ENCODE measurements around the gene OLFML2A. TPM values are rescaled to one million over a fixed set of nuclear protein-coding genes. Genes with fewer than 3 reads are reported as not detected.
A peak's percentile ranks its signal among the peaks of the same experiment; 100 is the strongest.

The OLFML2A gene
- polyA plus RNA-seq, 1 donor from 2014 or later = 0.15 TPM

DNA sequence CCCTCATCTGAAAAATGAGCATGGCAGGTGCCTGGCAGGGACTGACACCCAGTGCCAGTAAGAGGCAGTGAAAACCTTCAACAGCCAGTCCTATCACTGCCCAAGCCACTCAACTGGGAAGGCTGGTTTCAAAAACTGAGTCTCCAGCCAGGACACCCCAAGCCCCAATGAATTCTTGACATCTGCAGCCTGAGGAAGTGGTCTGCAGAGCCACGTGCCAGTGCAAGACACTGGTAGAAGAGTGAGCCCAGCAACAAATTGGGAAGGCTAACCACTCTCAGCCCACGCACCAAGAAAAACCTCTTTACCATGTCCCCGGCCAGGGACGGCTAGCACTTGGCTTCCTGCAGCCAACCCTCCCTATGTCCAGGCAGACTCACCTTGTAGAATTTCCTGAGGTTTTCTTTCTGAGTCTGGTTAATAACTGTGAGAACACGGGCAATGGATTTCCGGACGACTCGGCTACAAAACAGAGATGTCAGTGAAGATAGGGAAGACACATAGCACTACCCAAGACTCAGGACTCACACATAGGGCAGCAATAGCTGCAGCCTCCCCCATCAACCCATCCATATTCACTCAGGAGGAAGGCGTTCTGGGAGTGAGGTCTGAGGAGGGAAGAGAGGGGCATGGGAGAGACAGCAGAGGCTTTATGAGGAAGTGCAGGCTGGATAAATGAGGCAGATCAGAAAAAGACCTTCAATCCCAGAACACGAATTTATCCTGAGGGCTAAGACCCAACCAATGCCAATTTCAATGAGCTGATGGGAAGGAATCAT is 83.1 kb downstream of the OLFML2A start:
- H3K36me3 ChIP-seq (ENCODE audit: insufficient read depth, low read length) = no peaks in the 10 kb centered on the region
- H4K20me1 ChIP-seq (ENCODE audit: insufficient read depth) = peaks cover 15% of the 10 kb centered on the region
- H3K9ac ChIP-seq (ENCODE audit: low read length) = peak overlapping the region; percentile 75

DNA sequence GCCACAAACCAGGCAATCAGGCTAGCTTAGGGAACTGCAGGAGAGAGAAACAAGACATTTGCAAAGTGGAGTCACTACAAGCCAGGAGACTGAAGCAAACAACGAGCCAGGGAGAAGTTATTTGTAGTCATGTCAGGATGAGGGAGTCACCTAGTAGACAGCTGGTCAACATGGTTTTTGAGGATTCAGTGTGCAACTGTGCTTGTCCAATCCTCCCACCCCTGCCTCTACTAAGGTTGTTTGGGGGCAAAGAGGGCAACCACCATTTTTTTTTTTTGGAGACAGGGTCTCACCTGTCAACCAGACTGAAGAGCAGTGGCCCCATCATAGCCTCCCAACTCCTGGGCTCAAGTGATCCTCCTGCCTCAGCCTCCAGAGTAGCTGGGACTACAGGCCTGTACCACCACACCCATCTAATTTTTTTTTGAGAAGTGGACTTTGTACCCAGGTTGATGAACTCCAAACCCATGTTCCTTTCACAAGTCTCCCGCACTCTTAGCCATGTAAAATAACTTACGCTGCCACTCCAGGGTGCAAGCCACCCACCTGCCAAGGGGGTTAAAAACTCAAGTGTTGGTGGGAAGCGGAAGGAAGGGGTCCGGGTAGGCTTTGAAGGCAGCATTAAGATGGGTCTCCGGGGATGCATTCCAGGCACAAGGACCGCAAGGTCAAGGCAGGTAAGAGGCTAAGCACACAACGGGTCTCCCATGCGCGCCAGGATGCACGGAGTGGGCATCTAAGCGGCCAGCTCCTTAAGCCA is 83.8 kb downstream of the OLFML2A start:
- H3K27me3 ChIP-seq (ENCODE audit: insufficient read depth, low read depth, low read length) = no peaks in the 10 kb centered on the region
- peak overlapping the region; percentile 75 for H3K9ac ChIP-seq (ENCODE audit: low read length)
- H3K79me2 ChIP-seq (replicated peaks; ENCODE audit: insufficient read depth, low read length) = peaks cover 9% of the 10 kb centered on the region
- peak overlapping the region; percentile 79 for H3K4me3 ChIP-seq (ENCODE audit: low read length)
- peaks cover 15% of the 10 kb centered on the region for H4K20me1 ChIP-seq (ENCODE audit: insufficient read depth)
- H3F3A ChIP-seq (ENCODE audit: insufficient read depth, low read length, poor library complexity, severe bottlenecking) = no peaks in the 10 kb centered on the region
- no peaks in the 10 kb centered on the region for H3K9me2 ChIP-seq (ENCODE audit: insufficient read depth, low read length)
- H3K27ac ChIP-seq (ENCODE audit: low read length) = no peak overlapping the region
- H3K36me3 ChIP-seq (ENCODE audit: insufficient read depth, low read length) = no peaks in the 10 kb centered on the region
- no peaks in the 10 kb centered on the region for H3K9me3 ChIP-seq (ENCODE audit: low read length)
- H3K4me2 ChIP-seq (ENCODE audit: low read length) = peak overlapping the region; percentile 80
- H2AFZ ChIP-seq (ENCODE audit: low read depth, low read length) = no peak overlapping the region
- TF ChIP-seq, protein P1, sequence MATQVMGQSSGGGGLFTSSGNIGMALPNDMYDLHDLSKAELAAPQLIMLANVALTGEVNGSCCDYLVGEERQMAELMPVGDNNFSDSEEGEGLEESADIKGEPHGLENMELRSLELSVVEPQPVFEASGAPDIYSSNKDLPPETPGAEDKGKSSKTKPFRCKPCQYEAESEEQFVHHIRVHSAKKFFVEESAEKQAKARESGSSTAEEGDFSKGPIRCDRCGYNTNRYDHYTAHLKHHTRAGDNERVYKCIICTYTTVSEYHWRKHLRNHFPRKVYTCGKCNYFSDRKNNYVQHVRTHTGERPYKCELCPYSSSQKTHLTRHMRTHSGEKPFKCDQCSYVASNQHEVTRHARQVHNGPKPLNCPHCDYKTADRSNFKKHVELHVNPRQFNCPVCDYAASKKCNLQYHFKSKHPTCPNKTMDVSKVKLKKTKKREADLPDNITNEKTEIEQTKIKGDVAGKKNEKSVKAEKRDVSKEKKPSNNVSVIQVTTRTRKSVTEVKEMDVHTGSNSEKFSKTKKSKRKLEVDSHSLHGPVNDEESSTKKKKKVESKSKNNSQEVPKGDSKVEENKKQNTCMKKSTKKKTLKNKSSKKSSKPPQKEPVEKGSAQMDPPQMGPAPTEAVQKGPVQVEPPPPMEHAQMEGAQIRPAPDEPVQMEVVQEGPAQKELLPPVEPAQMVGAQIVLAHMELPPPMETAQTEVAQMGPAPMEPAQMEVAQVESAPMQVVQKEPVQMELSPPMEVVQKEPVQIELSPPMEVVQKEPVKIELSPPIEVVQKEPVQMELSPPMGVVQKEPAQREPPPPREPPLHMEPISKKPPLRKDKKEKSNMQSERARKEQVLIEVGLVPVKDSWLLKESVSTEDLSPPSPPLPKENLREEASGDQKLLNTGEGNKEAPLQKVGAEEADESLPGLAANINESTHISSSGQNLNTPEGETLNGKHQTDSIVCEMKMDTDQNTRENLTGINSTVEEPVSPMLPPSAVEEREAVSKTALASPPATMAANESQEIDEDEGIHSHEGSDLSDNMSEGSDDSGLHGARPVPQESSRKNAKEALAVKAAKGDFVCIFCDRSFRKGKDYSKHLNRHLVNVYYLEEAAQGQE (IDR thresholded peaks at IDR 0.05; ENCODE audit: borderline replicate concordance) = no peak
- TF ChIP-seq SMC3 (conservative IDR thresholded peaks at IDR 0.05; ENCODE audit: poor library complexity) = no peak
- no peak for TF ChIP-seq RAD21 (conservative IDR thresholded peaks at IDR 0.05)
- TF ChIP-seq, protein P2, sequence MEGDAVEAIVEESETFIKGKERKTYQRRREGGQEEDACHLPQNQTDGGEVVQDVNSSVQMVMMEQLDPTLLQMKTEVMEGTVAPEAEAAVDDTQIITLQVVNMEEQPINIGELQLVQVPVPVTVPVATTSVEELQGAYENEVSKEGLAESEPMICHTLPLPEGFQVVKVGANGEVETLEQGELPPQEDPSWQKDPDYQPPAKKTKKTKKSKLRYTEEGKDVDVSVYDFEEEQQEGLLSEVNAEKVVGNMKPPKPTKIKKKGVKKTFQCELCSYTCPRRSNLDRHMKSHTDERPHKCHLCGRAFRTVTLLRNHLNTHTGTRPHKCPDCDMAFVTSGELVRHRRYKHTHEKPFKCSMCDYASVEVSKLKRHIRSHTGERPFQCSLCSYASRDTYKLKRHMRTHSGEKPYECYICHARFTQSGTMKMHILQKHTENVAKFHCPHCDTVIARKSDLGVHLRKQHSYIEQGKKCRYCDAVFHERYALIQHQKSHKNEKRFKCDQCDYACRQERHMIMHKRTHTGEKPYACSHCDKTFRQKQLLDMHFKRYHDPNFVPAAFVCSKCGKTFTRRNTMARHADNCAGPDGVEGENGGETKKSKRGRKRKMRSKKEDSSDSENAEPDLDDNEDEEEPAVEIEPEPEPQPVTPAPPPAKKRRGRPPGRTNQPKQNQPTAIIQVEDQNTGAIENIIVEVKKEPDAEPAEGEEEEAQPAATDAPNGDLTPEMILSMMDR (IDR thresholded peaks at IDR 0.05; ENCODE audit: poor library complexity, severe bottlenecking) = no peak
- no peak for TF ChIP-seq POLR2AphosphoS5 (IDR thresholded peaks at IDR 0.05)
- TF ChIP-seq TAF1 (IDR thresholded peaks at IDR 0.05; ENCODE audit: low read depth) = no peak
- TF ChIP-seq EP300 (conservative IDR thresholded peaks at IDR 0.05; ENCODE audit: poor library complexity, severe bottlenecking) = no peak

More for the DNA sequence above, 83.1 kb downstream of the OLFML2A start:
- H3K4me2 ChIP-seq (ENCODE audit: low read length) = peak overlapping the region; percentile 19
- H2AFZ ChIP-seq (ENCODE audit: low read depth, low read length) = no peak overlapping the region
- H3K27ac ChIP-seq (ENCODE audit: low read length) = no peak overlapping the region
- no peaks in the 10 kb centered on the region for H3K27me3 ChIP-seq (ENCODE audit: insufficient read depth, low read depth, low read length)
- TF ChIP-seq, protein P1 (IDR thresholded peaks at IDR 0.05; ENCODE audit: borderline replicate concordance) = no peak
- TF ChIP-seq TAF1 (IDR thresholded peaks at IDR 0.05; ENCODE audit: low read depth) (no peak), MXI1 (conservative IDR thresholded peaks at IDR 0.05; ENCODE audit: poor library complexity, severe bottlenecking) (no peak), EZH2 (IDR thresholded peaks at IDR 0.05; ENCODE audit: borderline replicate concordance, insufficient read depth, low read length, poor library complexity, severe bottlenecking) (no peak), SMC3 (conservative IDR thresholded peaks at IDR 0.05; ENCODE audit: poor library complexity) (no peak), EP300 (conservative IDR thresholded peaks at IDR 0.05; ENCODE audit: poor library complexity, severe bottlenecking) (no peak), RAD21 (conservative IDR thresholded peaks at IDR 0.05) (no peak), POLR2AphosphoS5 (IDR thresholded peaks at IDR 0.05) (no peak)
- TF ChIP-seq, protein P2 (IDR thresholded peaks at IDR 0.05; ENCODE audit: poor library complexity, severe bottlenecking) = no peak
- peaks cover 9% of the 10 kb centered on the region for H3K79me2 ChIP-seq (replicated peaks; ENCODE audit: insufficient read depth, low read length)
- H3K4me3 ChIP-seq (ENCODE audit: low read length) = peak overlapping the region; percentile 79
- no peaks in the 10 kb centered on the region for H3F3A ChIP-seq (ENCODE audit: insufficient read depth, low read length, poor library complexity, severe bottlenecking)
- H3K9me2 ChIP-seq (ENCODE audit: insufficient read depth, low read length) = no peaks in the 10 kb centered on the region
- no peaks in the 10 kb centered on the region for H3K9me3 ChIP-seq (ENCODE audit: low read length)

Measured in neural cell (in vitro differentiated cells).